H1 (cell line): ENCODE measurements around the gene IL1R1. TPM values are rescaled to one million over a fixed set of nuclear protein-coding genes. Genes with fewer than 3 reads are reported as not detected.

ENCODE experiments used
- CTCF ChIA-PET: fragments of 300-600 bp; sonication (Branson Sonifier 250); formaldehyde crosslinking; loops from one replicate; lab custom pipeline; 2021; ENCODE audit not compliant: partially characterized antibody; lab: Charles Lee
- POLR2A ChIA-PET: fragments of 300-600 bp; sonication (Branson Sonifier 250); formaldehyde crosslinking; loops from one replicate; lab custom pipeline; 2021; ENCODE audit warnings: inconsistent platforms; ENCODE audit not compliant: partially characterized antibody; lab: Charles Lee
- DNase-seq, 2 experiments: peaks; one replicate each; pipeline versions ENCODE4 v3.0.0 to v3.0.0-alpha.2; 2010 to 2022; ENCODE audit warnings: low spot score in 2 of 2, low read depth in 1 of 2, mixed read lengths in 1 of 2
- FAIRE-seq: peaks from 2 replicates; lab custom pipeline; 2011; peaks lifted over from hg19 to GRCh38; lab: Jason Lieb, UNC
- H2AFZ ChIP-seq: 2 replicates; pipeline ENCODE4 v1.8.1; 2012; ENCODE audit warnings: low read length, inconsistent platforms
- H2AK5ac ChIP-seq: 2 replicates; pipeline ENCODE4 v1.6.1; 2013; ENCODE audit warnings: low read depth, low read length
- H2BK120ac ChIP-seq: replicated peaks from 2 replicates; pipeline ENCODE3; 2013; ENCODE audit warnings: low read depth, low read length, inconsistent platforms
- H2BK12ac ChIP-seq: 2 replicates; pipeline ENCODE4 v1.6.1; 2013; ENCODE audit warnings: low read depth, low read length
- H2BK15ac ChIP-seq: 2 replicates; pipeline ENCODE4 v1.6.1; 2013; ENCODE audit warnings: low read length
- H2BK20ac ChIP-seq: 2 replicates; pipeline ENCODE4 v1.6.1; 2013; ENCODE audit warnings: low read length
- H2BK5ac ChIP-seq: 2 replicates; pipeline ENCODE4 v1.6.1; 2013; ENCODE audit warnings: low read depth, low read length
- H3K14ac ChIP-seq: 2 replicates; pipeline ENCODE4 v1.6.1; 2013; ENCODE audit warnings: inconsistent platforms; ENCODE audit not compliant: insufficient read length
- H3K18ac ChIP-seq: 2 replicates; pipeline ENCODE4 v1.6.1; 2013; ENCODE audit warnings: low read length; ENCODE audit errors: extremely low read depth
- H3K23ac ChIP-seq: 2 replicates; pipeline ENCODE4 v1.6.1; 2013; ENCODE audit warnings: inconsistent platforms; ENCODE audit not compliant: insufficient read length
- H3K23me2 ChIP-seq: 2 replicates; pipeline ENCODE4 v1.6.1; 2013; ENCODE audit warnings: low read depth, low read length
- H3K27ac ChIP-seq: 2 replicates; pipeline ENCODE4 v1.6.1; 2011; ENCODE audit warnings: low read depth, low read length, inconsistent platforms
- H3K27me3 ChIP-seq, 4 experiments: replicated peaks in 1 of 4; 1 replicate in 1 of 4; 2 replicates in 3 of 4; pipeline versions ENCODE4 v1.6.1 to v1.8.1; 2011 to 2013; ENCODE audit warnings: low read length in 3 of 4, mild to moderate bottlenecking in 3 of 4, inconsistent platforms in 2 of 4, mixed read lengths in 2 of 4, moderate library complexity in 1 of 4; ENCODE audit not compliant: control insufficient read depth in 3 of 4, insufficient read depth in 3 of 4; ENCODE audit errors: extremely low read depth in 1 of 4
- H3K36me3 ChIP-seq, 4 experiments: 2 replicates each; pipeline versions ENCODE4 v1.6.1 to v1.8.1; 2011 to 2013; ENCODE audit warnings: mild to moderate bottlenecking in 4 of 4, low read length in 3 of 4, moderate library complexity in 2 of 4, control low read depth in 1 of 4, inconsistent platforms in 1 of 4; ENCODE audit not compliant: insufficient read depth in 4 of 4, control insufficient read depth in 2 of 4
- H3K4ac ChIP-seq: replicated peaks from 2 replicates; pipeline ENCODE3; 2013; ENCODE audit warnings: low read length, low read depth, mixed read lengths, inconsistent platforms; ENCODE audit not compliant: insufficient read length
- H3K4me1 ChIP-seq, 4 experiments: replicated peaks in 1 of 4; 1 replicate in 1 of 4; 2 replicates in 3 of 4; pipeline versions ENCODE4 v1.6.1 to v1.8.1; 2011 to 2013; ENCODE audit warnings: low read length in 3 of 4, inconsistent platforms in 2 of 4, mixed read lengths in 1 of 4; ENCODE audit not compliant: insufficient read depth in 4 of 4, control insufficient read depth in 3 of 4
- H3K4me2 ChIP-seq, 2 experiments: 2 replicates each; pipeline versions ENCODE4 v1.6.1 to v1.8.1; 2011 to 2013; ENCODE audit warnings: low read depth in 2 of 2, low read length in 2 of 2, control low read depth in 1 of 2, inconsistent platforms in 1 of 2, mild to moderate bottlenecking in 1 of 2; ENCODE audit not compliant: insufficient read depth in 1 of 2
- H3K4me3 ChIP-seq, 4 experiments: fragments of 200-600, 300-600 bp in 1 of 4; sonication (generic), shearing (Covaris generic), sonication (Bioruptor Twin) in 1 of 4; 2 replicates each; pipeline versions ENCODE4 v1.5.1 to v1.8.1; 2011 to 2016; ENCODE audit warnings: low read length in 4 of 4, low read depth in 3 of 4, control low read depth in 2 of 4, inconsistent platforms in 2 of 4, mild to moderate bottlenecking in 2 of 4, mixed read lengths in 1 of 4, moderate library complexity in 1 of 4; ENCODE audit not compliant: insufficient read depth in 2 of 4; ENCODE audit errors: extremely low read depth in 1 of 4
- H3K56ac ChIP-seq: replicated peaks from 2 replicates; pipeline ENCODE3; 2013; ENCODE audit warnings: low read depth, mild to moderate bottlenecking, mixed read lengths, low read length, inconsistent platforms; ENCODE audit not compliant: insufficient read length
- H3K79me1 ChIP-seq: 2 replicates; pipeline ENCODE4 v1.6.1; 2013; ENCODE audit warnings: low read depth, low read length, control low read depth
- H3K79me2 ChIP-seq, 2 experiments: 2 replicates each; pipeline versions ENCODE4 v1.6.1 to v1.8.1; 2012 to 2013; ENCODE audit warnings: low read length in 2 of 2, mild to moderate bottlenecking in 2 of 2, inconsistent platforms in 1 of 2; ENCODE audit not compliant: insufficient read depth in 2 of 2, control insufficient read depth in 1 of 2
- H3K9ac ChIP-seq, 4 experiments: replicated peaks in 1 of 4; 1 replicate in 1 of 4; 2 replicates in 3 of 4; pipeline versions ENCODE4 v1.6.1 to v1.8.1; 2011 to 2013; ENCODE audit warnings: low read depth in 3 of 4, low read length in 3 of 4, control low read depth in 2 of 4, mild to moderate bottlenecking in 2 of 4, moderate library complexity in 2 of 4, inconsistent platforms in 1 of 4; ENCODE audit errors: extremely low read depth in 1 of 4
- H3K9me3 ChIP-seq, 2 experiments: 2 replicates each; pipeline versions ENCODE4 v1.6.1 to v1.8.1; 2012 to 2013; ENCODE audit warnings: mild to moderate bottlenecking in 2 of 2, moderate library complexity in 2 of 2, control low read depth in 1 of 2, inconsistent platforms in 1 of 2, low read depth in 1 of 2, low read length in 1 of 2, mixed read lengths in 1 of 2; ENCODE audit not compliant: insufficient read depth in 2 of 2
- H4K20me1 ChIP-seq, 2 experiments: replicated peaks in 1 of 2; 2 replicates each; pipeline versions ENCODE3 to v1.8.1; 2011 to 2013; ENCODE audit warnings: inconsistent platforms in 2 of 2, low read length in 2 of 2, mild to moderate bottlenecking in 1 of 2; ENCODE audit not compliant: insufficient read depth in 2 of 2, control insufficient read depth in 1 of 2
- H4K5ac ChIP-seq: 2 replicates; pipeline ENCODE4 v1.6.1; 2013; ENCODE audit warnings: low read length, low read depth, mixed read lengths, inconsistent platforms; ENCODE audit not compliant: insufficient read length
- H4K8ac ChIP-seq: 2 replicates; pipeline ENCODE4 v1.8.0; 2013; ENCODE audit warnings: mild to moderate bottlenecking, moderate library complexity, low read length, inconsistent platforms; ENCODE audit not compliant: insufficient read depth; ENCODE audit errors: extremely low read depth
- H4K91ac ChIP-seq: replicated peaks from 2 replicates; pipeline ENCODE3; 2013; ENCODE audit warnings: low read length, mixed read lengths, inconsistent platforms; ENCODE audit not compliant: insufficient read length
- SP1 ChIP-seq: IDR thresholded peaks from 2 replicates; pipeline ENCODE4 v1.6.1; 2011; ENCODE audit warnings: low read depth, low read length
- ZNF274 ChIP-seq: IDR thresholded peaks from 2 replicates; pipeline ENCODE4 v1.7.0; 2012; ENCODE audit warnings: low read length, borderline replicate concordance; ENCODE audit errors: extremely low read depth
- WGBS, 2 experiments: shearing (Covaris generic) in 1 of 2; methylation state at CpG; one replicate each; pipeline versions ENCODE4 v1.1.6 to v1.1.7; 2013 to 2015; ENCODE audit warnings: low lambda C conversion rate in 2 of 2, mixed read lengths in 2 of 2, inconsistent platforms in 1 of 2, low coverage in 1 of 2, missing lambda C conversion rate in 1 of 2; ENCODE audit not compliant: insufficient replicate concordance in 2 of 2, insufficient coverage in 1 of 2, insufficient read length in 1 of 2; ENCODE audit errors: extremely low coverage in 1 of 2, missing lambda C conversion rate in 1 of 2; 5-methylcytosine and 5-hydroxymethylcytosine counted together
- polyA plus RNA-seq, 7 experiments: library from polyadenylated mRNA; depleted of rRNA in 3 of 7; stranded (reverse) in 5 of 7; unstranded in 2 of 7; fragments of >200 nt in 5 of 7; fragments of 200-250 nt in 2 of 7; gene quantifications; 1 replicate in 5 of 7; 2 replicates in 1 of 7; 4 replicates in 1 of 7; pipeline versions ENCODE4 v1.2.1 to v1.2.3, GENCODE V29; 2011 to 2013; ENCODE audit warnings: missing spikeins in 2 of 7, mixed read lengths in 2 of 7
- total RNA-seq: library from RNA; stranded (reverse); fragmentation: NEBNext Ultra II Directional; extraction: Animal tissue kit (Norgen Biotek cat#: 25700); gene quantifications from 2 replicates; pipeline ENCODE4 v1.2.1, GENCODE V29; 2021

Gene IL1R1
- total and polyA plus RNA-seq, 2 of the 8 experiments (the other 6 are each of a cell fraction or from before 2014, with no cell fraction given) = 0.34 to 0.47 TPM

DNA sequence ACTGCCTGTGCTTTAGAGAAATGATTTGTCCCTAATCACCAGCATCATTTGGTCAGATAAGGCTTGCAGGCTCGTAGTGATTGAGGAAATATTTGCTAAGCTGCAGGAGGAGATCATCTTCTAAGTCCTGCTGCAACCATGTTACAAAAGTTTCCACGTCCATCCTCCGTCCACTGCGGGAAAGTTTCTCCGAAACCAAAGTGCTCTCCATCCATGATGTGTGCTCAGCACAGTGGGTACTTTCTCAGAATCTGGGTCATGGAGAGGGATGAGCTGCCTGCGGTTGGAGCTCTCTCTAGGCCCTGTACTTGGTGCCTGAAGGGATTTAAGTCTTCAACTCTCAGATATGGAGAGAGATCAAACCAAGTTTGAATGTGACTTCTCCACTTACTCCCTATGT, 83.6 kb downstream of the IL1R1 start:
- TF ChIP-seq ZNF274 (no peak), SP1 (no peak)
- 0 out of 2 replicates have a peak overlapping the region, but pooled peaks have one; percentile 40 for H2AFZ ChIP-seq
- H2BK5ac ChIP-seq = no peak overlapping the region
- H3K27ac ChIP-seq = no peak overlapping the region
- no peak overlapping the region for H2BK12ac ChIP-seq
- H3K23me2 ChIP-seq = no peaks in the 10 kb centered on the region
- H2BK15ac ChIP-seq = no peak overlapping the region
- ChIA-PET POLR2A (no interaction called here), CTCF (interaction anchor here (1.5 to 1.7 kb wide), 2 partner anchors 10 to 220 kb away, joined by 3 read pairs; no protein-coding TSS in a partner anchor)
- no peak overlapping the region for H2BK20ac ChIP-seq
- DNase-seq (no peak), FAIRE-seq (no peak)
- no peaks in the 10 kb centered on the region for H4K20me1 ChIP-seq
- H3K36me3 ChIP-seq = no peaks in the 10 kb centered on the region
- 93% methylated on average over 6 of the region's 6 CpGs; no CpG with 5 or more reads in 1 of the 2 experiments for WGBS, 2 experiments
- H3K79me2 ChIP-seq = no peaks in the 10 kb centered on the region
- H4K91ac ChIP-seq = no peak overlapping the region
- no peak overlapping the region for H2BK120ac ChIP-seq
- H3K79me1 ChIP-seq = no peaks in the 10 kb centered on the region
- H3K27me3 ChIP-seq = no peaks in the 10 kb centered on the region
- H3K23ac ChIP-seq = no peak overlapping the region
- H3K9me3 ChIP-seq = no peaks in the 10 kb centered on the region
- H4K5ac ChIP-seq = no peak overlapping the region
- no peak overlapping the region for H3K4me2 ChIP-seq
- no peak overlapping the region for H3K4me3 ChIP-seq
- H4K8ac ChIP-seq = no peak overlapping the region
- no peak overlapping the region for H3K56ac ChIP-seq
- no peak overlapping the region for H3K4ac ChIP-seq
- H3K4me1 ChIP-seq = peaks cover 0 to 8% (median 4%) of the 10 kb centered on the region in 4 experiments; a peak in 5 of 7 replicates
- no peak overlapping the region for H3K14ac ChIP-seq
- no peak overlapping the region for H2AK5ac ChIP-seq
- no peak overlapping the region for H3K9ac ChIP-seq
- H3K18ac ChIP-seq = no peak overlapping the region
